ENCODE results near the gene CFAP221.

DNA sequence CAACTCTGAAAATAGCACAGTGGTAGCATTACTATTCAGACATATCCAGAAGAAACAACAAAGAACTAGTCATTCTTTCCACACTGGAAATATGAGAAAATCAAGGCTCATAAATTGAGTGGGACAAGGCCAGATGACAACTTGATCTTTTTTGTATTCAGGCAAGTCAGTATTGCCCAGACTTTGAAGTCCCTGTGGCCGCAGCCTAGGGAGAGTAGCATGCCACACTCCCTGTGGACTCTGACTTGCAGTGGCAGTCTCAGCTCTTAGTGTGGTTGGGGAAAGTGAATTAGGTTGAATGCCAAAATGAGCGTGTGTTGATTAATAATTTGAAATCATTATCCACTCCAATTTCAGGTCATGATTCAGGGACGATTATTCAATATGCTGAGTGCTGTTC, 81.0 kb downstream of the CFAP221 start:
- TF ChIP-seq POLR2A (IDR thresholded peaks at IDR 0.05; ENCODE audit: low read depth, low read length) (no peak), POLR2AphosphoS5 (IDR thresholded peaks at IDR 0.05; ENCODE audit: low read depth, low read length) (no peak)
